Activated CD4-positive, alpha-beta T cell treated with anti-CD3 and anti-CD28 coated beads for 1 hour (primary cell): ENCODE results near the gene ANKZF1.
A peak's percentile ranks its signal among the peaks of the same experiment; 100 is the strongest.

Experiments used
- DNase-seq: peaks from one replicate; pipeline ENCODE4 v3.0.0-alpha.2; 2020

The ANKZF1 gene

GRCh38 chr2:219209236-219210195 is 20.1 kb upstream of the ANKZF1 start:
- no peak for DNase-seq

- DNase-seq: no peak
These were observed 19.3 kb upstream of the ANKZF1 start for GRCh38 chr2:219210196-219210885.

- no peak for DNase-seq
These were observed 18.7 kb upstream of the ANKZF1 start for GRCh38 chr2:219210886-219211362.

- DNase-seq: no peak
These were observed 16.6 kb upstream of the ANKZF1 start for GRCh38 chr2:219213026-219213415.

- DNase-seq: no peak
These were observed 16.0 kb upstream of the ANKZF1 start for GRCh38 chr2:219213486-219214071.

GRCh38 chr2:219214141-219214540 is 15.5 kb upstream of the ANKZF1 start:
- DNase-seq: no peak

- DNase-seq: no peak
These were observed 14.8 kb upstream of the ANKZF1 start for GRCh38 chr2:219214786-219215185.

GRCh38 chr2:219215871-219216534 is 13.6 kb upstream of the ANKZF1 start:
- no peak for DNase-seq

- DNase-seq: no peak
These were observed 13.1 kb upstream of the ANKZF1 start for GRCh38 chr2:219216535-219216915.

- DNase-seq: no peak
These were observed 11.3 kb upstream of the ANKZF1 start for GRCh38 chr2:219218217-219218731.

GRCh38 chr2:219218732-219219701 is 10.6 kb upstream of the ANKZF1 start, which contains the start of gene ABCB6:
Gene ABCB6 (minus strand): TSS chr2:219218958. CDS start chr2:219218673, 285 bp downstream.
- peak; percentile 79 for DNase-seq

GRCh38 chr2:219219784-219220532 is 9.6 kb upstream of the ANKZF1 start:
- no peak for DNase-seq

GRCh38 chr2:219220652-219221402 is 8.8 kb upstream of the ANKZF1 start:
- no peak for DNase-seq

GRCh38 chr2:219221957-219222518 is 7.6 kb upstream of the ANKZF1 start:
- no peak for DNase-seq

GRCh38 chr2:219223831-219224610 is 5.6 kb upstream of the ANKZF1 start:
- DNase-seq: no peak

GRCh38 chr2:219225350-219225749 is 4.3 kb upstream of the ANKZF1 start:
- DNase-seq: no peak

GRCh38 chr2:219228041-219228910 is 1.3 kb upstream of the ANKZF1 start:
- no peak for DNase-seq

GRCh38 chr2:219228911-219229304 is 698 bp upstream of the ANKZF1 start:
- DNase-seq: no peak
